Measurements from ENCODE around the gene EIF3I.
A peak's percentile ranks its signal among the peaks of the same experiment; 100 is the strongest.
"Not testable (repeated sequence)": the region's sequence is repeated elsewhere in the genome, so short reads cannot be mapped to it uniquely, and the experiment has no call there.

Gene EIF3I

GRCh38 chr1:32232558-32233304, 10.5 kb downstream of the EIF3I start:
- no peak for DNase-seq

- DNase-seq: no peak
Measured at GRCh38 chr1:32234792-32235191, 12.6 kb downstream of the EIF3I start.

GRCh38 chr1:32239337-32239736, 17.1 kb downstream of the EIF3I start:
- DNase-seq: no peak

DNA sequence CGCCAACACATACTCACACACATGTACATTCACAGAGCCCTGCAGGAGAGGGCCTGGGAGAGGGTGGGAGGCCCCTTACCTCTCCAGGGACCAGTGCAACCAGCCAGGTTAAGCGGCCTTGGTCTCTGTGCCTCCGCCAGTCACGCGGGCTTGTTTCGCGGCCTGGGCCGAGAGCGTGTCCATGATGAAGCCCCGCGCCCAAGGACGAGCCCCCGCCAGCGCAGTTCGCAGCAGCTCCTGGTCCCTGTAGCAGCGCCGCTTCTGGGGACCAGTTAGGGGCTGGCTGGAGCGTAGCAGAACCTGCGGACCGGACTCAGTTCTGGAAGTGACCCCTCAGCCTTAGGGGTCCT, 17.6 kb downstream of the EIF3I start:
- no peak for DNase-seq

- DNase-seq: peak; percentile 59
Measured at GRCh38 chr1:32240140-32240951, 18.1 kb downstream of the EIF3I start.

DNA sequence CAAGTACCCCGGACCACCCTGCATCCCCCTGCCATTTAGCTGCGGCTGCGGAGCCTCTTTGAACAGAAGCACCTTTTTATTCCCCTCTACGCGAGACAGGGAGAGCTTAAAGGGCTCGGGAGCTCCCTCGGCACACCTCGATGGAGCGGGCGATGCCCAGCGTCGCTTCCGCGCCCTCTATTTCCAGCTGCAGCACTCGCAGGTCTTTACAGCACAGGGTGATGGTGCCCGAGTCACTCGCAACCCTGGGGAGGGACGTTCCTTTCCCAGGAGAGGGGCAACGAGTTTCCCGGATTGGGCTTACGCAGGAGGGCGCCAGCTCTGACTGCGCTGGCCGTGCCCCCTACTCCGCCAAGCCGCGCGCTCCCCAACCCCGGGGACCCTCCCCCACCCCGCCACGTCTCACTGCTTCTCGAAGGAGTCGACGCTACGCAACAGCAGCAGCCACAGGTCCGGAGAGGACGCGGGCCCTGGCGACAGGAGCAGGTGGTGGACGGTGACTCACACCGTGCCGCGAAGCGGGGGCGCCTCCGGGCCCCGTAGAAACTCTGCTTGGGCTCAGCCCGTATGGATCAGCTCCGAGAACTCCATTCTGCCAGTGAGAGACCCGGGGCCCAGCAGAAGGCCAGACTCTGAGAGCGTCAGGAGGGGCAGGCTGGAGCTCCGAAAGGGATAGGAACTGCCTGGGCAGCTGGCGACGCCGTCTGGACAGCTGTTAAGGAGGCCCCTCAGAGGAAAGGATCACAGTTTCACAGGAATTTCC, 19.0 kb downstream of the EIF3I start:
- peak; percentile 19 for DNase-seq

- peak; percentile 50 for DNase-seq
Measured at GRCh38 chr1:32242341-32242851, 20.2 kb downstream of the EIF3I start.

GRCh38 chr1:32246888-32247273, 24.7 kb downstream of the EIF3I start, which contains the start of gene FAM167B:
FAM167B (plus strand) TSS chr1:32247222; CDS start chr1:32247422, 200 bp downstream.
- DNase-seq: no peak

DNA sequence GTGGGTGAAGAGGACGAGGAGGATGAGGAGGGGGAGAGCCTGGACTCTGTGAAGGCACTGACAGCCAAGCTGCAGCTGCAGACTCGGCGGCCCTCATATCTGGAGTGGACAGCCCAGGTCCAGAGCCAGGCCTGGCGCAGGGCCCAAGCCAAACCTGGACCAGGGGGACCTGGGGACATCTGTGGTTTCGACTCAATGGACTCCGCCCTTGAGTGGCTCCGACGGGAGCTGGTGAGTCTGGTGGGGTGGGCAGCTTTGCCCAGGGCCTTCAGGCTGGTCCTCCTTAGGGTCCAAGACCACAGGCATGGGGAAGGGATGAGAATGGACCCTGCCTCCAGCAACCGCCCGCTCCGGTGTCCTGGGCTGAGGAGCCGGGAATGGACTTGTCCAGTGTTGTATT, 25.2 kb downstream of the EIF3I start:
- no peak for DNase-seq

GRCh38 chr1:32247983-32248889, 26.0 kb downstream of the EIF3I start:
- DNase-seq: peak; percentile 85

DNA sequence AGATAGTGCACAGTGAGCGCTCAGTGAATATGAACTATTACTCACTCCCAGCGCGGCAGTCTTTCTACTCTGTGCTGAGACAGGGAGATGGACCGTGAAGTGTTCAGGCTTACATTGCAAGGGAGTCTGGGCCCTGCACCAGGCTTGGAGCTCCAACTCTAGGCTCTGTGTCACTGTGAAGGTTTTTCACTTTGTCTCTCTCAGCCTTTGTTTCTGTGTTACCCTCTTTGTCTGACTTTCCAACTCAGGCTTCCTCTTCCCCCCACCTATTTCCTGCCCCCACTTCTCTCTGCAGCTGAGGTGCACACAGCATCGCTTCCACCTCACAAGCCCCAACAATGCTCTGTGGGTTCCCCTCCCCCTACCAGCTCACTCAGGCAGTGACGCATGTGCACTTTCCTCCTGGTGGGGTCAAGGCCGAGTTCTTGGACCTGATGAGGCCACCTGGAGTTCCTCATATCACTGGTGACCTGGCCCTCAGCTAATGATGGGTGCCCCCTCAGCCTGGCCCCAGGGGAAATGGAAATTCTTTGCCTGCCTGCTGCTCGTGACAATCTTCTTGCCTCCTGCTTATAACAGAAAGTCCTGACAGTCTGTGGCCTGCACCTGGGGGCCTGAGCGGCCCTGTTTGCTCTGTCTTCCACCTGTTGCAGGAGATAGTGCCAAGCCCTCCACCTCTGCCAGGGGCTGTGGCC, 27.8 kb downstream of the EIF3I start:
- no peak for DNase-seq

DNA sequence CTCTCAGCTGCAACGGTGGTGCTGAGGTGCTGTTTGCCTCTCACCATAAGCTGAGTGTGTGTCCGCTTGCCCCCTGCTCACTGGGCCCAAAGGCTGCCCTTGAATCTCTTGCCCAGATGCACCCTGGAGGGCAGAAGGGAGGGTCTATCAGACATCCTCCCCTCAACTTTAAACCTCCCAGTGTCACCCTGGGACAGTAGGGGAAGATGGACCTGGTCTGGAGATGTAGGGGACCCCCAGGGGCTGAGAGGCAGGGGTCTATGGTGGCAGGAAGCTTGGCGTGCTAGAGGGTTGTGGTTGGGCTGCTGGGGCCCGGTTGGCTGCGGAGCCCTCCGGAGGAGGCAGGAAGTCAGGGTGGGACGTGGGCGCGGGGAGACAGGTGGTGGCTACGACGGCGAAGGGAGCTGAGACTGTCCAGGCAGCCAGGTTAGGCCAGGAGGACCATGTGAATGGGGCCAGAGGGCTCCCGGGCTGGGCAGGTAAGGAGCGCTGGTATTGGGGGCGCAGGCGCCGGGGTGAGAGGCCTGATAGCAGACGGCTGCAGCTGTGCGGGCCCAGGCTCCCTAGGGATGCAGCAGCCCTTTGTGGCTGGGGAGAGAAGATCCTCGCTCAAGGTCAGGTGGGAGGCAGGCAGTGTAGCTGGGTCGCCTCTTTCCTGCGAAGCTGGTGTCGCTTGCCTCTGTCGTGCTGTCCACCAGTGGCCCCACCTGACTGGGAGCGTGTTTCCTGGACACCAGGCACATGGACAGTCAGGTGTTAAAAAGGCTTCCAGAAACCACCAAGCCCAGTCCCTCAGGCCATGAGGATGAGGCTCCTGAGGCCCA, 28.9 kb downstream of the EIF3I start, which contains the start of gene LCK:
LCK (plus strand) TSS at position 373 of the 824 bp plus-strand sequence. CDS start 23,065 bp downstream, outside the sequence.
- no peak for DNase-seq

DNA sequence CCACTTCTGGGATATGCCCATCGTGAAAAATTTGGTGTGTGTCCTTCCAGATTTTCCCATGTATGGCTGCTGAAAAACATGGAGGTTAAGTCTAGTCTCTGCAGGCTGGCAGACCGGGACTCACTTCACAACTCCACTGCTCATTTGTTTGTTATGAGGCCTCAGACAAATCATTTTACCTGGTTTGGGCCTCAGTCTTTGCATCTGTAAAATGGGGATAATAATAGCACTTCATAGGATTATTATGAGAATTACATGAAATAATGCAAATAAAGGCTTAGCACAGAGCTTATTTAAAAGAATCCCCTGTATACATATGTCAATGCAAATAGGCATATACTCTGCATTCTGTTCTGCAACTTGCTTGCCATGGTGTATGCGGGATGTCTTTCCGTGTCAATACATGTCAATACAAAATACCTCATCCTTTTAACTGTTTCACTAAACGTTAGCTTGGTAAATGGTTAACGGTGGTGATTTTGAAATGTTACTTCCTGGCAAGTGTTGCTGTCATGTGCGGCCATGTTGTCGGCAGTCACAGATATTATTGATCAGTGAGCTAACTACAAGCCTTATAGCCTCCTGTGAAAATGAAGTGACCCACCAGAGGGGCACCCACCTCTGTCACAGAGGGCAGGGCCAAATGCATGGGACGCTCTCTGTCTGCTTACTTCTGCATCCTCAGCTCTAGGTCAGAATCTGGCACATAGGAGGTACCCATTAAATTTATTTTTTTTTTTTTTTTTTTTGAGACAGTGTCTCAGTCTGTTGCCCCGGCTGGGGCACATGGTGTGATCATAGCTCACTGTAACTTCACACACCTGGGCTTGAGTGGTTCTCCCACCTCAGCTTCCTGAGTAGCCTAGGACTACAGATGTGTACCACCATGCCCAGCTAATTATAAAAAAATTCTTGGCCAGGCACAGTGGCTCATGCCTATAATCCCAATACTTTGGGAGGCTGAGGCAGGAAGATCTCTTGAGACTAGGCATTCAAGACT, 33.2 kb downstream of the EIF3I start:
- DNase-seq: no peak

- no peak for DNase-seq
Measured at GRCh38 chr1:32256473-32257226, 34.4 kb downstream of the EIF3I start.

DNA sequence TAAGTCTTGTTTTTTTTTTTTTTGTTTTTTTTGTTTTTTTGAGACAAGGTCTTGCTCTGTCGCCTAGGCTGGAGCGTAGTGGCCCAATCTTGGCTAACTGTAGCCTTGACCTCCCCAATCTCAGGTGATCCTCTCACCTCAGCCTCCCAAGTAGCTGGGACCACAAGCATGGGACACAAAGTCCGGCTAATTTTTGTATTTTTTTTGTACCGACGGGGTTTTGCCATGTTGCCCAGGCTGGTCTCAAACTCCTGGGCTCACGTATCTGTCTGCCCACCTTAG, 35.0 kb downstream of the EIF3I start:
- no peak for DNase-seq

- not testable (repeated sequence) for DNase-seq
Measured at GRCh38 chr1:32263236-32263593, 41.0 kb downstream of the EIF3I start.

- DNase-seq: no peak
Measured at GRCh38 chr1:32263744-32264143, 41.5 kb downstream of the EIF3I start.

DNA sequence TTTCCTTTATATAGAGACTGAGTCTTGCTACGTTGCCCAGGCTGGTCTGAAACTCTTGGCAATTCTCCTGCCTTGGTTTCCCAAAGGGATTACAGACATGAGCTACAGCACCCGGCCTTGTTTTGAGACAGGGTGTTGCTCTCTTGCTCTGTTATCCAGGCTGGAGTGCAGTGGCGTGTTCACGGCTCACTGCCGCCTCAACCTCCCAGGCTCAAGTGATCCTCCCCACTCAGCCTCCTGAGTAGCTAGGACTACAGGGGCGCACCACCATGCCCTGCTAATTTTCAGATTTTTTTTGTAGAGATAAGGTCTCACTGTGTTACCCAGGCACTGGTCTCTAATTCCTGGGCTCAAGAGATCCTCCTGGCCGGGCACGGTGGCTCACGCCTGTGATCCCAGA, 43.6 kb downstream of the EIF3I start:
- no peak for DNase-seq
